ENCODE results near the gene KLF15. TPM values are rescaled to one million over a fixed set of nuclear protein-coding genes. Genes with fewer than 3 reads are reported as not detected.

KLF15 gene
- total RNA-seq (2021; ENCODE audit: unreplicated experiment) = 3.3 TPM
- polyA plus RNA-seq (2012) = 1.2 and 1.5 TPM in 2 replicates
- percentile 42 among the genes with signal in this experiment for Bru-seq, nascent RNA
- percentile 28 among the genes with signal in this experiment for BruChase-seq, experiment 1, labeled RNA remaining after a 6-hour chase
- percentile 40 among the genes with signal in this experiment for BruChase-seq, experiment 2, labeled RNA remaining after a 2-hour chase
- long read RNA-seq = 0 reads

DNA sequence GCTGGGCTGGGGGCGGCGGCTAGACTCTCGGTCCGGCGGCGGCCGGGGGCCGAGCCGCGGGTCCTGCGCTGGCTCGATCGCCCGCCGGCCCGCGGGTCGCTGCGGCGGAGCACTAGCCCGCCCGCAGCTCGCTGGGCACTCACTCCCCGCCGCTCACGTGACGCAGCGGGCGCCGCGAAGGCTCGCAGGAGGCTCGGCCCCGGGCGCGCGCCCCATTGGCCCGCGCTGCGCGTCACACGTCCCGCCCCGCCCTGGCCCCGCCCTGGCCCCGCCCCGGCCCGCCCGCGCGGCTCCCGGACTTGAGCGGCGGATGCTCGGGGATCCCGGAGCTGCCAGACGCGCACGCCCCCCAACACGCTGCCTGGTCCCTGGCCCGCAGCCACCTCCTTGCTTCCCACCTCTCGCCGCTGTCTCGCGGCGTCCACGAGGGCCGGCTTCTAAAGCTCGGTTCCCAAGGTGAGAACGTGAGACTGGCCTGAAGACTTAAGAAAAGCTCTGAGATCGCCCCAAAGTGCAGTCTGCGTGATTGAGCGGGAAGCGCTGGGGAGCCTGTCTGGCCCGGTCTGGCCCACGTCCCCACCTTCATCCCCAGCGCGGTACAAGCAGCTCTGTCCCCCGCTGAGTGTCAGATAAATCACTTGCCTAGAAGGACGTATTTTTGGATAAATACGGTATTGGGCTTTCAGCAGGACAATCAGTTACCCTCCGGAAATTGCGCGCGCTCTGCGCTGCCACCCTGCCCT, at the start of gene KLF15:
KLF15 (minus strand) TSS at position 114 of the 743 bp plus-strand sequence. CDS start 4,486 bp downstream, outside the sequence.
- no TSS peak for BruUV-seq (replicated peaks)
- peaks cover 6% of the 10 kb centered on the region; the same call in 1 of the 2 replicates for H3K27me3 ChIP-seq (ENCODE audit: insufficient read depth, low read length)
- peak within 1 kb of the TSS; percentile 98 for H2AFZ ChIP-seq (ENCODE audit: low read depth, low read length, poor library complexity, severe bottlenecking)
- H4K20me1 ChIP-seq (ENCODE audit: insufficient read depth) = no peaks in the 10 kb centered on the region
- H3K27ac ChIP-seq (ENCODE audit: low read depth, low read length) = peak within 1 kb of the TSS; percentile 22; the same call in 1 of the 2 replicates
- DNase-seq (ENCODE audit: low read depth, low spot score) (peak; percentile 43), ATAC-seq (peak; percentile 81)
- H3K36me3 ChIP-seq (ENCODE audit: control insufficient read depth in 1 of 2, insufficient read depth in 2 of 2, low read length in 2 of 2) = no peaks in the 10 kb centered on the region
- POLR2A ChIA-PET = no interaction called here
- H3K9me2 ChIP-seq (ENCODE audit: insufficient read depth) = no peaks in the 10 kb centered on the region
- RAD21 ChIA-PET (ENCODE audit: low non-redundant PET in 1 of 2, low total read pairs in 2 of 2, uncharacterized antibody in 2 of 2, unreplicated experiment in 2 of 2) = no interaction called here
- intact Hi-C loops (cut with micrococcal nuclease) = loop anchor here (2.0 kb wide), 1 partner anchor 91 kb away; no protein-coding TSS in a partner anchor
- H3K4me2 ChIP-seq (ENCODE audit: low read length) = peak within 1 kb of the TSS; percentile 99
- peak within 1 kb of the TSS; percentile 55 to 68 for H3K4me3 ChIP-seq (replicated peaks in 1 of 2; ENCODE audit: low read depth in 1 of 2, low read length in 2 of 2)
- H3K79me2 ChIP-seq (ENCODE audit: insufficient read depth, low read length) = no peaks in the 10 kb centered on the region
- no peaks in the 10 kb centered on the region for H3K9me3 ChIP-seq (ENCODE audit: control insufficient read depth in 1 of 2, insufficient read depth in 1 of 2, low read depth in 1 of 2, low read length in 2 of 2)
- peak; percentile 30; the same call in 1 of the 2 replicates for TF ChIP-seq SIN3A (IDR thresholded peaks at IDR 0.05; ENCODE audit: low read depth)
- TF ChIP-seq, protein P1, sequence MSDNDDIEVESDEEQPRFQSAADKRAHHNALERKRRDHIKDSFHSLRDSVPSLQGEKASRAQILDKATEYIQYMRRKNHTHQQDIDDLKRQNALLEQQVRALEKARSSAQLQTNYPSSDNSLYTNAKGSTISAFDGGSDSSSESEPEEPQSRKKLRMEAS (IDR thresholded peaks at IDR 0.05) = 0 out of 2 replicates have a peak, but pooled peaks have one; percentile 48
- no peak for TF ChIP-seq REST (IDR thresholded peaks at IDR 0.05; ENCODE audit: low read depth)
- H3K9ac ChIP-seq (ENCODE audit: low read length) = peak within 1 kb of the TSS; percentile 65
- CTCF ChIA-PET = no interaction called here
- H3K4me1 ChIP-seq (ENCODE audit: control insufficient read depth in 1 of 2, insufficient read depth in 2 of 2, low read length in 2 of 2) = peaks cover 10 to 30% of the 10 kb centered on the region in 2 experiments; a peak in 3 of 4 replicates

Measured in HCT116 (cell line).